HG03066 (cell line): ENCODE data around the gene ARFRP1.
"Not testable (repeated sequence)": the region's sequence is repeated elsewhere in the genome, so short reads cannot be mapped to it uniquely, and the experiment has no call there.

Source experiments
- ATAC-seq: cut with Tn5 transposase; IDR thresholded peaks from one replicate; pipeline ENCODE4 v1.9.1; 2021; ENCODE audit warnings: low read depth; ENCODE audit not compliant: unreplicated experiment

The ARFRP1 gene

DNA sequence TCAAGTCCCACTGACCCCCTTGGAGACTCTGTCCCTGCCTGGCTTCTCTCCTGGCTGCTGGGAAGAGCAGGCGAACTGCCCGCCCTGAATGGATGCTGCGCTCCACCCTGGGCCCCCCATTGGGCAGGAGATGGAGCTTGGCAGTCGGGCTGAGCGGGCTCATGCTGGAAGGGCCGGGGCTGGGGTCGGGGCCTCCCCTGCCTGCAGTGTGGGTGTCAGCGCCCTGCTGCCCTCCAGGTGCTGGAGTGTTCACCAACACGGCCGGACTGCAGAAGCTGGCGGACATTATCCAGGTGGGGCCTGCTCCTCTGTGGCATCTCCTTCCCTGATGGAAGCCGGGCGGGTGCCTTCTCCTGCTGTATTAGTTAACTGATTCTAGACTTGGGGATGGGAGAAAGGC is 27.3 kb downstream of the ARFRP1 start:
- ATAC-seq = no peak

- no peak for ATAC-seq
These were observed 27.9 kb downstream of the ARFRP1 start for GRCh38 chr20:63679799-63680305.

DNA sequence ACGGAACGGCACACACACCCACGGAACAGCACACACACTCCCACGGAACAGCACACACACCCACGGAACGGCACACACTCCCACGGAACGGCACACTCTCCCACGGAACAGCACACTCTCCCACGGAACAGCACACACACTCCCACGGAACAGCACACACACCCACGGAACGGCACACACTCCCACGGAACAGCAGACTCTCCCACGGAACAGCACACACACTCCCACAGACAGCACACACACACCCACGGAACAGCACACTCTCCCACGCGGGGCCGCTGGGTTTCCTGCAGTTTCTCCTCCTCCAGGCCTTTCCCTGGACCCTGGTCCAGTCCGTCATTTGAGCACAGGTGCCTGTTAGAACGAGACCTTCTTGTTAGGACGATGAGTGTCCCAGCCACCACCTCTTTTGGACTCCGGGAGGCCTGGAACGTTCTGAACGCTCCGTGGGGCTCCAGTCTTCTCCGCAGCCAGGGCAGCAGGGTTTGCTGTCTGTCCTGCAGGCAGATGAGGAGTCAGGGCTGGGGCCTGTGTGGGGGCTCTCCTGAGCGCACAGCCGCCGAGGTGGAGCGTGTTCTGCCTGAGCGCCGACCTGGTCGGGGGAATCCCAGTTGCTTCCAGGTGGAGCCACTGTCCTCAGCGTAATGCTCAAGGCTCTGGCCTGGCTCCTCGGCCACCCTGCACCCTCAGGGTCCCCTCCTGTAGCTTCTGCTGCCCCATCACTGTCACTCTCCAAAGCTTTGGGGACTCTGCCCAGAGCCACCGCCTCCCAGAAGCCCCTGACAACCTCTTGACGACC is 28.9 kb downstream of the ARFRP1 start:
- ATAC-seq = no peak

- ATAC-seq = no peak
These were observed 29.7 kb downstream of the ARFRP1 start for GRCh38 chr20:63678071-63678470.

DNA sequence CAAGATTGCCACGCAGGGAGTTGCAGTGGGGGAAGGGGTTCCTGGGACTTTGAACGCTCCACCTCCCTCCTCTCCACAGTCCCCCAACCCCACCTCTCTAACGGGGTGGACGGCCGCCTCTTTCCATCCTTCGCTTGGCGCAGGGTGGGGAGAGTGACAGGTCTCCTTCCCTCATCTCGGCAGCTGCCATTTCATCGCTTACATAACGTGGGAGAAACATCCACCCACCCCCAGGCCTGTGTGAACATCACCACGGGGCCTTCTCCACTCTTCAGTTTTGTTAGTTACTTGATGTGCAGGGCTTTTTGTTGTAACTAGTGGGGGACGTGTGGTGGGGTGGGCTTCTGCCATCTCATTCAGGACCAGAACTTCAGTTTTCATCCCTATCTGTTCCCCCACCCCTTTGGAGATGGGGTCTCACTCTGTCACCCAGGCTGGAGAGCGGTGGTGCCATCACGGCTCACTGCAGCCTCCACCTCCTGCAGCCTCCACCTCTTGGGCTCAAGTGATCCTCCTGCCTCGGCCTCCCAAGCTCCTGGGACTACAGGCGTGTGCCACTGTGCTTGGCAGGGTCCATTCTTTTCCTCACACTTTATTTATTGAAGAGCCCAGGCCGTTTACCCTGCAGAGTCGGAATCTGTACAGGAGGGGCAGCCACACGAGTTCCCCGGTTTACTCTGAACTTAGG is 32.0 kb downstream of the ARFRP1 start:
- ATAC-seq = no peak

- no peak for ATAC-seq
These were observed 33.8 kb downstream of the ARFRP1 start for GRCh38 chr20:63673951-63674350.

DNA sequence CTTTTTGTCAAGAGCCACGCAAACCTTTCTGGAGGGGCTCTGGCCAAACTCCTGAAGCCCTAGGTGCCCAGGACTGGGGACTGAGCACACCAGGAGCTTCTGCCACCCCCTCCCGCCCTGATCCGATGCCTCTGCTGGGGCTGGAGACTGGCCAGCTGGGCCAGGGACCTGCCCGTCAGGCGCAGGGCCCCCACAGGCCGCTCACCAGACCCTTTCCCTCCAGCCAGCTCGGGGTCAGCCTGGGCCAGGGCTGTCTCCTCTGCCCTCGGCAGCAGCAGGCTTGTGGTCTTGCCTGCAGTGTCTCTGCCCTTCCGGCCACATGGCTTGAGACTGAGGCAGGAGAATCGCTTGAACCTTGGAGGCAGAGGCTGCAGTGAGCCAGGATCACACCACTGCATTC is 35.1 kb downstream of the ARFRP1 start:
- ATAC-seq = no peak

GRCh38 chr20:63671695-63672094 is 36.1 kb downstream of the ARFRP1 start:
- ATAC-seq = not testable (repeated sequence)

DNA sequence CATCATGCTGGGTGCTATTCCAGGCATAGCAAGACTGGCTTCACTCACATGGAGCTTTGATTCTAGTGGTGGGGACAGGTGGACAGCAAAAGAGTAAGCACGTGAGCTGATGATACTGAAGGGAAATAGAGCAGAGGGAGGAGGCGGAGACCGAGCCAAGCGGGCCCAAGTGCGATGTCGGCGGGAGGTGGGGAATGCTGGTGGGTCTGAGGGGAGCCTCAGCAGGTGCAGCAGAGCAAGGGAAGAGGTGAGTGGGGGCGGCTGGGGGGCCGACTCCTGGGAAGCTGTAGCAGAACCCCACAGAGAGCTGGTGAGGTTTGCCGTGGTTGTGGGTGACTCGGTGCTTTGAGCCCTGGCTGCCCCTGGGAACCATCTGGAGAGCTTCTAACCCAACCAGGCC is 39.4 kb downstream of the ARFRP1 start:
- ATAC-seq = no peak

DNA sequence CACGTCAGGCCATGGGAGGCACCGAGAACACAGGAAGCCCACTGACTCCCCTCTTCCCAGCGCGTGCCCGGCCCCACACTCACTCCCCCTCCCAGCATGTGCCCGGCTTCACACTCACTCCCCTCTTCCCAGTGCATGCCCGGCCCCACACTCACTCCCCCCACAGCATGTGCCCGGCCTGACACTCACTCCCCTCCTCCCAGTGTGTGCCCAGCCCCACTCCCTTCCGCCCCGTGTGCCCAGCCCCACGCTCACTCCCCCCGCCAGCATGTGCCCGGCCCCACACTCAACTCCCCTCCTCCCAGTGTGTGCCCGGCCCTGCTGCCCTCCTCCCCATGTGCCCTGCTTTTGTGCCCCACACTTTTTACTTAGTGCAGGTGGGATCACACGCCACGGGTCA is 39.9 kb downstream of the ARFRP1 start:
- ATAC-seq = no peak

- no peak for ATAC-seq
These were observed 42.1 kb downstream of the ARFRP1 start for GRCh38 chr20:63665708-63666107.

DNA sequence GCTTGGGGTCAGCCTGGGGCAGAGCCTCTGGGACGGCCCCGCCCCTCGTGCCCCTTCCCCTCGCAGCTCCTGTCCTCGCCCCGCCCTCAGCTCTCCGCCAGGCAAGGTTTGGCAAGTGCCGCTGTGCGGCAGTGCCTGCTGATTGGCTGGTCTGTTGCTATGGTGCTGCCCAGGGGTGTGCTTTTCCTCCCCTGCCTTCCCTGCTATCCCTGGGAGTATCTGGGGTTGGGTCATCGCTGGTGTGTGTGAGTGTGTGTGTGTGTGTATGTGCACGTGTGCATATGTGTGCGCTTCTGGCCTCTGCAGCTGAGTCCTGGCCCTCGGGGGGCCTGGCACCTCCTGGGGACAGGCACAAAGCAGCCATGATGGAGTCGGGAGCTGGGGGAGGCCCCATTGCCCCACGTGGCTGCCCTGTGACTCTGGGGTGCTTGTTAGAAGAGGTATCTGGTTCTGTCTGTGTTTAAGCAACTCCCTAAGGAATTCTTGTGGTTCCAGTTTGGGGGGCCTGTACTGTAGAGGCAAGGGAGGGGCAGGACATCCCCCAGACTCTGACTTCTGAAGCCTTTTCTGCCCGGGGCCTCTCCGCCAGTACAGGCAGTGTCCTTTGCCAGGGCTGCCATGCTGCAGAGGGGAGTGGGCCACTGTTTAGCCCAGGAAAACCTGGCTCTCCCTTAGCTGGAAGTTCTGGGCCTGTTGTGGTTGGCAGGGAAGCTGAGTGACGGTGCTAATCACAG is 42.7 kb downstream of the ARFRP1 start:
- no peak for ATAC-seq

- no peak for ATAC-seq
These were observed 43.5 kb downstream of the ARFRP1 start for GRCh38 chr20:63664143-63664851.

- no peak for ATAC-seq
These were observed 44.3 kb downstream of the ARFRP1 start for GRCh38 chr20:63663332-63664066.

- ATAC-seq = no peak
These were observed 45.0 kb downstream of the ARFRP1 start for GRCh38 chr20:63662813-63663189.

DNA sequence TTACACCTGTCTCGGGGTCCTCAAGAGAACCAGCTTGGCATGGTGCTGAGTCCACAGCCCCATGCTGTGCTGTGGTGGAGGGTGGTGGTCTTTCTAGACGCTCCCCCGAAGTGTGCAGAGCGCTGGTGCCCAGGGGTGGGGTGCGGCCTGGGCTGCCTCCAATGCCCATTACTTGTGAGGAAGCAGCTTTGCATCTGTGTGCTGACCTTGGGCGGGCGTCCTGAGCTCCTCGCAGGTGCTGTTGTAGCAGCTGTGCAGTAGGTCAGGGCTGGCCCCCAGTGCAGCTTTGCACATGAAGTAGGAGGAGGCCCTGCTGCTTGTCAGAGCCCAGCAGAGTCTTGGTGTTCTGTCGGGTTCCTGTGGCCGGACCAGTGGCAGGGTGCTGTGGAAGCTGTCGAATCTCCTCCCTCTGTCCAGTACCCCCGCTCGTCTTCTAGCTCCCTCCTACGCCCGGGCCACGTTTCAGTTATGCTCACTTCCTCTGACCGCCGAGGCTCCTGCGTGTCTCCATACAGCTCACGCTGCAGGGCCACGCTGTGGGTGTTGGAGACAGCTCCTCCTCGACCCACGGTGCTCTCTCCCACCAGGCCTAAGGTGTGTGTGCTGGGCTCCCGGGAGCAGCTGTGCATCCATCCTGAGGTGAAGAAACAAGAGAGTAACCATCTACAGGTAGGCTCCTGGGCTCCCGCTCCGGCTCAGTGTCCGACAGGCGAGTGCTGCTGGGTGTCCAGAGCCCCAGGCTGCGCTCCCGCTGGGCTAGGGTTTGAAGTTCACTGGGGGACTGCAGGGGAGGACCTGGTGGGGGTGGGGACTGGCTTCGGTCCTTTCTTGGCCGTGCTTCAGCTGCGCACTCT is 45.6 kb downstream of the ARFRP1 start:
- ATAC-seq = no peak

- no peak for ATAC-seq
These were observed 46.7 kb downstream of the ARFRP1 start for GRCh38 chr20:63661108-63661507.

DNA sequence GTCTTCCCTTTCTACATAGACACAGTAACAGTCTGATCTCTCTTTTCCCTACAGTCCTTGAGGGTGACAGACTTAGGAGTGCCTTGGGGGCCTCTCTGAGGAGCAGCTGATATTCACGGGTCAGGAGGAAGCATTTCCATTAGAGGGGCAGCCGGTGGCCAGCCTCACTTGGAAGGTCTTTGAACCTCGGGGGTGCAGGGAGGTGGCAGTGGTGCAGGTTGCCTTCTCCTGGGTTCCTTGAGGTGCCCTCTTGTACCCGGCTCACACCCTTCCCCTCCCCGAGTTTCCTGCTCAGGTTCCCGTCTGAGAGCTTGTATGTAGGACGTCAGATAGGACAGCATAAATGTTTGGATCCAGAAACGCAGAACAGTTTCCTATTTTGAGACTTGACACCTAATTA is 47.2 kb downstream of the ARFRP1 start:
- no peak for ATAC-seq

- not testable (repeated sequence) for ATAC-seq
These were observed 47.6 kb downstream of the ARFRP1 start for GRCh38 chr20:63660174-63660573.
